HG03432 (cell line): Measurements from ENCODE around the gene FCMR.

ENCODE experiments used
- ATAC-seq: cut with Tn5 transposase; IDR thresholded peaks from one replicate; pipeline ENCODE4 v1.9.1; 2021; ENCODE audit warnings: mild to moderate bottlenecking, moderate library complexity; ENCODE audit not compliant: unreplicated experiment

The FCMR gene

DNA sequence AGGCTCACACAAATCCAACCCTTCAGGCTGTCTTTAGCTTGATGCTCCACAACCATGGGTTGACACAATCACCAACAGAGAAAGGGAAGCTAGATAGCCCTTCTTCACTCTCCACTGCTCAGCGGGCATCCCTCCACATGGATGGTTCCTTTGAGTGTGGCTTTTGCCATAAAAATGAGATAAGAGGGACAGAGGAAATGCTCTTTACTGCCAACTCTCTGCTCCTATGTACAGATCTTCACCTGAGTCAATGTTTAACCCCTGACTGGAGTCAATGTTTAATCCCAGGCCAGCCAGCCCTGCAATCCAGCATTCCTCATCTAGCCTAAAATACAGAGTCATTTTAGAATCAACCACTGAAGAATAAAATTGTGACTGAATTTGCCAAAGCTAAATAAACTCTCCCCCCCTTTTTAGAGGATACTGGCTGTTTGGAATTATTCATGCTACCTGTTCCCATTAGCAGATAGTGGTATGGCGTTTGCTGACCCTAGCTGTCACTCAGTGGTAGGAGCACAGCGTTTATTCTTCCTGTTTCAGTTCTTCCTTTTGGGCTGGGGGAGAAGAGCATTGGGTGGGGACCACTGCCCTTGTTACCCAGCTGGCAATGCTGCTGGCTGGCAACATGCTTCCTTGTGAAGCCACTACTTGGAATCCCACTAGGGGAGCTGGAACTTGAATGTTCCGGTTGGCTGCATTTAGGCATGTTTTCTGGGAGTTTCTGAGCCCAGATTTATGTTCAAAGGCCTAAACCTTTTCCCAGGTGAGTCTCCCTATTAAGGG lies 29.8 kb upstream of the FCMR start:
- ATAC-seq: no peak

DNA sequence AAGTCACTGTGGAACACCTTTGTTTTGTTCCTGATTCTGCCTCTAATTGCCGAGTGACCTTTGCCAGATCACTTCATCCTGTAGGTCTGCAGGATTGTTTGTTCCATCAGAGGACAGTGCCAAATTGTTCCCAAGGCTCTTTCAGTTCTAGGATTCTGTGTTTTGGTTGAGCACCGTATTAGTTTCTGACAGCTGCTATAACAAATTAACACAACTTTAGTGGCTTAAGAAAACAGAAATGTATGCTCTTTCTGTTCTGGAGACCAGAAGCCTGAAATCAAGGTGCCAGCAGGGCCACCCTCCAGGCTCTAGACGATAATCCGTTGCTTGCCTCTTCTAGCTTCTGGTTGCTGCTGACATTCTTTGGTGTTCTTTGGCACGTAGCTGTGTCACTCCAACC lies 27.9 kb upstream of the FCMR start:
- no peak for ATAC-seq

DNA sequence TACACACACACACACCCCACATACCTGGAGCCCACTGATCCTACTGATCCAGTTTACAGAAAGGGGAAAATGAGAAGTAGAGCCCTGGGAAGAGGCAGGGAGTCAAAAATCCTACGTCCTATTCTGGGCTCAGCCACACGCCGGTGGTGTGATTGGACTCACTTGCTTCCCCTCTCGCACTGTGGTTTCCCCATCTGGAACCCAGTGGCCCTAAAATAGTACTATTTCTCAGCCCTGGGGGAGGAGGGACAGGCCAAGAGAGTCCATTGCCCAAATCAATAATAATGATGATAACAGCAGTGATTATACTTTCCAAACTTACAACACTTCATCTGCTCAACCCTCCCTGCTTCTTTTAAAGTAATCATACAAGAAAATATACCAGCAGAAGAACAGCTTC lies 27.5 kb upstream of the FCMR start:
- ATAC-seq: no peak

DNA sequence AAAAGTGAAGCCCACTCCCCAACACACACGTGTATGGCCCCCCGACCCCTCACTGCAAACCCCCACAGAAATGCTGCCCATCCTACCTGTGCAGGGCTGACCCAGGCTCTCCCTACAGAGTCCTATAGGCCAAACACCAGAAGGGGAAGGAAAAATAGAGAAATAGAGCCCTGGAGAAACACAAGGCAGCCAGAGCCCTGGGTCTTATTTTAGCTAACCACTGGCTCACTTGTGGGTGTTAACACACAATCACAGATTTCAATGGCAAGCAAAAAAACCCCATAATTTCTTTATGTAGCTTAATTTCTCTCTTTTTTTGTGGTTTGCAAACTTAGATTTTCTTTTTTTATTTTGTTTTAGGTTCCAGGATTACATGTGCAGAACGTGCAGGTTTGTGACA lies 25.5 kb upstream of the FCMR start:
- no peak for ATAC-seq

DNA sequence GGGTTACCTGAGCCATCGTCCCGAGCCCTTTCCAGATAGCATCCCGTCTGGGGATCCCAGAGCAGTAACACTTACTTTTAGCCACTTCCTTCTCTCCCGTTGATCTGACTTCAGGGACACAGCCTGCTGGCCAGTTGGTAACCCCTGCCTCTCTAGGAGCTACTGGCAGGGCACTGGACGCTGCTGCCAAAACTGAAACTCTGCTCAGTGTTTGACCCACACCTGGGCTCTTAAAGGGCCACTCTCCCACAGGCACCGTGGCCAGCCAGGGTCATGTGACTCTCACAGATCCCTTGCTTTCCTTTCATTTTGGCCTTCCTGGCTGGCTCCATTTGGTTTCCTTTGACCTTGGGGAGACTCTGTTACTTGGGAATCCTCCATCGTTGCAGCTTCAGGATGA lies 24.5 kb upstream of the FCMR start, which contains the start of gene PIGR:
PIGR (minus strand) TSS at position 206 of the 400 bp plus-strand sequence. CDS start 5,935 bp downstream, outside the sequence.
- no peak for ATAC-seq

DNA sequence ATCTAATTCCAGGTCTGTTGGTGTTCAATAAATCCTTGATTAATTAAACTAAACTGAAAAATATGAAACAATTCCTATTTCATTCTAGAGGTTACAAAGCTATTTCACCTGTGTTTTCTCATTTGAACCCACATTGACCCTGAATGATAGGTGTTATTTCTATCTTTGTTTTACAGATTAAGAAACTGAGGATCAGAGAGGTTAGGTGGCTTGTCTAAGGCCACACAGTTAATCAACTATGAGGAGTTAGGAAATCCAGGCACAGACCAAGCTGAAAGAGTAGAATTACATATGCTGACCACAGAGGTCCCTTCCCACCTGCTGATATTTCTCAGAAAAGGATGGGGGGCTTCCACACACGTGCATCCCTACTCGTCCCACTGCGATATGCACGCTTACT lies 24.0 kb upstream of the FCMR start:
- ATAC-seq: no peak

DNA sequence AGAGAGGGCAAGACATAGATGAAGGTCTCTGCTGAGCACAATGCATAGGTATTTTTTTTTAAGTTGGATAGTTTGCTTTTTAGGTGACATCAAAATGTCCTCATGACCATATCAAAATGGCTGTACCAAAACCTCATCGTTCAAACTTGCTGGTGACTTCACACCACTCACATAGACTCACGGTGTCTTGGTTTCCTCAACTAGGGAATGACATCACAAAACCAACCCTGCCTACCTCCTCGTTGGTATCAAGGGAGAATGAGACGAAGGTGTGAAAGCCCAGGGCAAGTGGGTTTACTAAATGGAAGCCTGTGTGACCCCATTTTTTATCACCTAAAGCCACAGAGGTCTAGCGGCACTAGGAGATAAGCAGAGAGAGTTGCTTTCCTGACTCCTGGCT lies 23.0 kb upstream of the FCMR start:
- no peak for ATAC-seq

DNA sequence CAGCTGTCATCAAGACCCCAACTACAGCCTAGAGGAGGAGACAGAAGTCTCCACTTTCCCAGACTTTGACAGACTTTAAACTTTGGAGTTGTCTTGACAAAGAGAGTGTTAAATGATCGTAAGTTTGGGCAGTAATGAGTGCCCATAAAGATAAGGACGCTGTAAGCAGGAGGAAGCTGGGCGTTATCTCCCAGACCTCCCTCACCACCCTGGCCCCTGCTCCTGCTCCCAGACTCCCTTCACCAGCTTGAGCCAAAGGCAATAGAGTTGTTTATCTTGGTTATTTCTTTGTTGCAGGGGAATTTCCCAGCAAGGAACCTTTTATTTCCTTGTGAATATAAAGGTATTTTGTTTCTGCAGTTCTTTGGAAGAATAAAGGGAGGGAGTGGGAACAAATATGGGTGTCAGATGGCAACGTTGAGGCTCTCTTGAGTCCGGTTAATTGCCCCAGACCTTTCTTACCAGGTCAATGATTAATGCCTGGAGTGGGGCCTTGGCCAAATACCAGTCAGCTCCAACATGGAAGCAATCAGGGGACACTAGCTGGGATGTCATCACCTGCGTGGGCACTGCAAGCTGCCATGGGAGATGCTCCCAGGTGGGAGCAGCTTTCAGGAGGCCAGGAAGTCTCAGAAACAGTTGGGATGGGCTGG lies 20.2 kb upstream of the FCMR start:
- ATAC-seq: no peak

DNA sequence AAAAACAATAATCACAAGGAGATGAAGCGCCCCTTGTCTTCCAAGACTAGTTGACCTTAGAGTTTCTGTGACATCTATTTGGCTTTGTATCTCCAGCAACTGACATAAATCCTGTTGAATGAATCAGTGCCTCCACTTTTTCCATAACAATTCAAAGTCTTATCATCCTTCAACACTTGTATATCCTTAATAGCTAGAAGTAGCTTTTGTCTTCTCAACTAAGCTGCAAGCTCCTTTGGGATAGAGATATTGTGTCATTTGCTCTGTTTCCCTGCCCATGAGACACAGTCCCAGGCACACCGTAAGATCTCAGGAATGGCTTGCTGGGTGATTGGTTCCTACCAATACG lies 18.8 kb upstream of the FCMR start:
- ATAC-seq: no peak

DNA sequence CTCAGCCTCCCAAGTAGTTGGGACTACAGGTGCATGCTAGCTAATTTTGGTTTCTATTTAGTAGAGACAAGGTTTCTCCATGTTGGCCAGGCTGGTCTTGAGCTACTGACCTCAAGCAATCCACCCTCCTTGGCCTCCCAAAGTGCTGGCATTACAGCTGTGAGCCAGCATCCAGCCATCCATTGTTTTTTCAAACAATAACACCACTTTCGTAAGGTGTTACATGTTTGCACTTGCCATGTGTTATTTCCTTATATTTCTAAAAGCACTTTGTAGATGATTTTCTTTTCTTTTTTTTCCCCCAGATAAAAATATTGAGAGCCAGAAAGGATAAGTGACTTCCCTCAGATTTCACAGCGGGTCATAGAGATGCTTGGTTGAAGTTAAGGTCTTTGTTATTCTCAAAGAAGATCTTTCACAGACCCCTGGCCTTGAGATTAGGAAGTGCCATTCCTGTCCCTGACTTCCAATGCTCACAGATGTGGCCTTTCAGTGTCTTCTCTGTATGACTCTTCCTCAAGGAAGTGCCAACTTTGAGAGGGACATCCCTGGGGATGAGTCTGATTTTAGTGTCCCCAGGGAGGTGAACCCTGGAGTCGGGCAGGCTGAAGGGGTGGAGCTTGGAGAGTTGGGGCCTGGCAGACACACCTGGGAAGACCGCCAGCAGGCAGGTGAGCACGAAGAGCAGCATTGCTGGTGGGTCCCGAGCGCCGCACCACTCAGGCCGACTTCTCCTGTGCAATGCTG lies 18.3 kb upstream of the FCMR start:
- ATAC-seq: no peak

DNA sequence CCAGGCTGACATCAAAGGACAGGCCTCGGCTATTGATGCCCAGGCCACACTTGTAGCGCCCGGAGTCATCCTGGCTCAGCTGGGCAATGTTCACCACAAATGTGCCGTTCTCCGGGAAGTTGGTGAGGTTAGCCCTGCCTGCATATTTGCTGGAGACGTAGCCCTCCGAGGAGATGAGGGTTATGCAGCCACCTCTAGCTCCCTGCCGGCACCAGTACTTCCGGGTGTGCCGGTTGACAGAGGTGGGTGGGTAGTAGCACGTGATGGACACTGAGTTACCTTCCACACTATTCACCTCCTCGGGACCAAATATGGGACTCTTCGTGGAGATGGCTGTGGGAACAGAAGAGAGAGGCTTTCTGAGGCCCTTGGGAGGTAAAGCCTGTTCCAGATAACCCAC lies 17.4 kb upstream of the FCMR start:
- ATAC-seq: no peak

DNA sequence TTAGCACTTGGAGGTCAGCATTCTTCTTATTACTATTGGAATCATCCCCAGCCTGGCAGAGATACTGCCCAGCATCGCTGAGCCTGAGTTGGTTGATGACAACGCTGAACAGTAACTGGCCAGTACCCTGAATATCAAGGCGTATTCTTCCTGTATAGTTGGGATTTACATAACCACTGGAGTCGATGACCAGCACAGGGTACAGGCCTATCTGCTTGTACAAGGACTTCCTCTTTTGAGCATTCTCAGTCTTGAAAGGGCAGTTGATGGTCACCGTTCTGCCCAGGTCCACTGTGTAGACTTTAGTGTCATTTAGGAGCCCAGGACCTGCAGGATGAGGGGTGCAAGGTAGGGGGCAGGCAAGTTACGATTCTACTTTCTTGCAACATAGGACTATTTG lies 15.7 kb upstream of the FCMR start:
- ATAC-seq: no peak

DNA sequence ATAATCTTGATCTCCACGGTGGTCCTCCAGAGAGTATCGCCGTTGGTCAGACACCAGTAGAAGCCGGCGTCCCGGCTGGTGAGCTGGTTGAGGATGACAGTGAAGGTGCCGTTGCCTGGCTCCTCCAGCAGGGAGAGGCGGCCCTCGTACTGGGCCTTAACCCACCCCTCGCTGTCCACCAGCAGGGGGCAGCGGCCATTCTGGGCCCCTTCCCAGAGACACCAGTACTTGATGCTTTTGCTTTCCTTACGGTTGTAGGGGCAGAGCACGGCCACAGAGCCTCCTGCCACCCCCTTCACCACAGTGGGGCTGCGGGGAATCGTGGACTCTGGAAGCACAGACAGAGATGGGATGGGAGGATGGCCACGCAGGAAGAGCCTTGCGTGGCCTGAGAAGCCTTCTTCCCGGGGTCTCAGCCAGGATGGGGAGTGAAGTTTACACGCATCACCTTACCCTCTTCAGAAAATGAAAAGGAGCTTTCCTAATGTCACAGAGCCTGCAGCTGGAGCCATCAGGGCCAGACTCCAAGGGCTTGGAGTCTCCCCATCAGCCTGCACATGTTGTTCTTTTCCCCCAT lies 13.8 kb upstream of the FCMR start:
- no peak for ATAC-seq

DNA sequence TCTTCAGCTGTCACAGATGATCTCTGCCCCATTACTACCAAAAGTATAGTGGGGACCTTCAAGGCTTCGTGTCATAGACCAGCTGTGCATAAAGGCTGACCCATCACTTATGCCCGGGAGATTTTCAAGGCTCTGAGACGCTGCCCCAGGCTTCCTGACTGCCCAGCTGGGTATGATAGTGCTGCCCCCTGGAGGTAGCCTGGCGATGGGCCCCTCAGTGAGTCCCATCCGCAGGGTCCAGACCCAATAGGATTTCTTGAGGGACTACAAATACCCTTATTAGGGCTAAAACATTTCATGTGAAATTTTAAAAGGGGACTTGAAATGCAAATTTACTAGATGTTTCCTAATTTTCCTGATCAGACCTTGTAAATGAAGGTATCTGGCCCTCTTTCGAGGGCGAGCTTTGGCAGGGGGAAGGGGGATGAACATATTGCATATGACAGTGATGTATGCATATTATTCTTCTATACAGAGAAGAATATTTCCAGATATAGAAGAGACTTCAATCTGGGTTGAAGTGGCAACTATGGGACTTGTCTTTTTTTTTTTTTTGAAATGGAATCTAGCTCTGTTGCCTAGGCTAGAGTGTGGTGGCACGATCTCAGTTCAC lies 11.7 kb upstream of the FCMR start:
- ATAC-seq: no peak

DNA sequence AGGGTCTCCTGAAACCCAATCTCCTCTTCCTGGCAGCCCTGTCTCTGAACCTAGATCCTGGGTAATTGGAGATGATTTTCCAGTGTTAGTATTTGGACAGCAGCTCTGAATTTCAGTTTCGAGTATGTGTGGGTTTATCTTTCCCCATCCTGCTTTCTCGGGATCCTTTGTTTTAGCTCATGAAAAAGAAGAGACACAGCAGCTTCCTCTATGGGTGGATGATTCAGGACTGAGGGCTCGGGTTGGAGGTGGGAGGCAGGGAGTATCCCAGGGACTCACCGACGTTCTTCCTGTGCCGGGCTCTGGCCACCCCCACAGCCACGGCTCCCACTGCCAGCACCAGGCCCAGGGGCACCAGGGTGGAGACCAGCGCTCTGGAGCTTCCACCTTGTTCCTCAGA lies 10.4 kb upstream of the FCMR start:
- ATAC-seq: no peak

DNA sequence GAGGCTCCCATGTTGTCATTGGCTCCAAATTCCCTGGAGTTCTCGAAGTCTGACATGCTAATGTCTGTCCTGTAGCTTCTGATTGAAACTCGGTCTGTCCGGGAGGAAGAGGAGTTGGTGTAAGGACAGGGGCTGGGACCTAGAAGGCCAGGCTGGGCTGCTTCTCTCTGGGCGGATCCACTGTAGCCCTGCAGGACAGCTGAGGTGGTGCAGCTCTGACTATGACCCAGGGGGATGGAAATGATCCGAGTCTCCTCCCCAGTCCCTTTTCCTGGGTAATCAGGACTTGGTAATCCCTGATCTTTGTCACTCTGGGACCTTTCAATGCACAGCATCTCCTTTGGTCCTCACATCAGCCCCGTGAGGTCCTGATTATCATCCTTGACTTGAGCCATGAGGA lies 10.0 kb upstream of the FCMR start:
- no peak for ATAC-seq

DNA sequence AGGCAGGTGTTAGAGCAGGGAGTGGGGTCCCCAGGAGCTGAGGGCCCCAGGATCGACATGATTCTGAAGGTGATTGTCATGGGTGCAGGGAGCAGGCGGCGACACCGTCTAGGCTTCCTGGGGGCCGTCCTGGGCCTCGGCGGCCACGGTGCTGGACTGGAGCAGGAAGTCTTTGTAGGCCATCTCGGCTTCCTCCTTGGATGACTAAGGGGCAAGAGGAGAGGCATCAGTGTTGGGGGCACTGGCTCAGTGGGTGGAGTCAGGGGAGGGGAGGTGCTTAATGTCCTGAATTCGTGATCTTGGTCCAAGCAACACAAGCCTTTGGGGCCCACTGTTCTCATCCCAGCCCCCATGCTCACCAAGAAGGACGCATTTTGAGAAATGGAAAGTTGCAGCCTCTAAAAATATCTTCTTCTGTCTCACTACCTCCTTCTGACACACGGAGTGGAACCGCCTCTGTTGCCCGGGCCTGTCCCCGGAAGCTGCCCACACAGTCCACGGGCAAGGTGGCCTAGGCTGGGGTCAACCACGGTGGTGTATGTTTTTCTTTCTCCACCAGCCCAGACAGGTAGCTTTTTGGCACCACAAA lies 8.6 kb upstream of the FCMR start:
- ATAC-seq: peak; percentile 81

DNA sequence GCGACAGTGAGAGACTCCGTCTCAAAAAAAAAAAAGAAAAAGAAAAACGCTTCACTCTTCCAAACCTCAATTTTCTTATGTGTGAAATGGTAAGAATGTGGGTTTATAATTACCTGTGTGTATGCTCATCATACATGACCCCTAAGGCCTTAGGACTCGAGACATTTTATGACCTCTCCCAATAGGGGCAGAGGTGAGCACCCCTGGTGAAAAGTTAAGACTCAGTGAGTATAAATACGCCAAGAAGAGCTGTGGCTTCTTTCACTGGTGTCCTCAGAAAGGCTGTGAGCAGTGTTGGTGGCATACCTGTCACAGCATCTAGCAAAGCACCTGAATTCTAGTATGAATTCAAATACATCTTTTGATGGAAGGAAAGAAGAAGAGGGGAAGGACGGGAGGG lies 7.8 kb upstream of the FCMR start:
- no peak for ATAC-seq

DNA sequence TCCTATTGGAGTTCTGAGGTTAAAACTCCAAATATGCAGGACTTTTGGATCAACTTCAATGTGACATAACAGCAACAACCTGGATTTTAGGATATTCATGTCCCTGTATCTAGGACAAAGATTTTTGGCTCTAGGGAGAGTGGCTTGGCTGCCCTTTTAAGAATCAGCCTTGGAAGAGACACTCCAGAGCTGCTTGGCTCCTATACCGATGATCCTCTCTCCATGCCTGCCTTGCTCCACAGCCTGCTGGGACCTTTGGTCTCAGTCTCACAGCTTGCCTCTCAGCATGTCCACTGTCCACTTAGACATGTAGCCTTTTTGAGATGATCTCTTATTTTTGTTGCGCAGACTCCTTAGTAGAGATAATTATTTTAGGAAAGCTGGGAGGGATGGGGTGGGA lies 4.5 kb upstream of the FCMR start:
- no peak for ATAC-seq

DNA sequence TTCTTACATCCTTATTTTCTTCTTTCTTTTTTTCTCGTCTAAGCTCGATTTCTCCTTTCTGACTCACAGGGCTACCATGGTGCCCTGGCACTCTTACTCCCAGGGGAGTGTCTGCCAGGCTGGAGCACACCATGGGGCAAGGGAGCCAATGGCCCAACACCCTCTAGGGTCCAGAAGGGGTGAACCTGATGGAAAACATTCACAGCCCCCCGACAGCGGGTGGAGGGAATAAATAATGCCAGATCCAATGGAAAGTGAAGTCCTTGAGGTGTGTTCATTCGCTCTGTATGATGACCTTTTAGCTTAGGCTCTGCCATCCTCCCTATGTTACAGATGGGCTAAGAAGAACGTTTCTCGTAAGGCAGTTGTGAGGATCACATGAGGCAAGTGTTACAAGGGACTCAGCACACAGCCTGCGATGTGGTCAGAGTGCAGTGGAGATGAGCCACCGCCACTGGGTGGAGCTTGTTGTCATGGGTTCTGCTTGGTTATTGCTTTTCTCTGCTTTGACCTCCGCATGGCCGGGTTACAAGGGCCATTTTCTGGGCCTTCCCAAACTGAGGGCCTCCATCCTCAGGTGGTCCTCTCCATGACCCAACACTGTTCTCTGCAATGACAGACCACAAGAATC lies 3.5 kb upstream of the FCMR start:
- ATAC-seq: peak; percentile 58
